HUES64 (cell line): ENCODE data around the gene ANKRD55.
"Not testable (repeated sequence)": the region's sequence is repeated elsewhere in the genome, so short reads cannot be mapped to it uniquely, and the experiment has no call there.

Experiments used
- H3K27ac ChIP-seq: 2 replicates; pipeline ENCODE4 v1.7.0; 2013; ENCODE audit warnings: low read depth, low read length, inconsistent platforms
- H3K27me3 ChIP-seq: 2 replicates; pipeline ENCODE4 v1.6.1; 2013; ENCODE audit warnings: mild to moderate bottlenecking, low read length; ENCODE audit not compliant: insufficient read depth
- H3K36me3 ChIP-seq: 2 replicates; pipeline ENCODE4 v1.6.1; 2013; ENCODE audit warnings: mild to moderate bottlenecking, low read length; ENCODE audit not compliant: insufficient read depth
- H3K4me1 ChIP-seq: 2 replicates; pipeline ENCODE4 v1.6.1; 2013; ENCODE audit warnings: mild to moderate bottlenecking, low read length, moderate library complexity; ENCODE audit not compliant: insufficient read depth
- H3K4me3 ChIP-seq: 2 replicates; pipeline ENCODE4 v1.5.1; 2013; ENCODE audit warnings: mild to moderate bottlenecking, low read length, moderate library complexity
- H3K9ac ChIP-seq: 2 replicates; pipeline ENCODE4 v1.6.1; 2013; ENCODE audit warnings: mild to moderate bottlenecking, low read depth, low read length
- H3K9me3 ChIP-seq: 2 replicates; pipeline ENCODE4 v1.6.1; 2013; ENCODE audit warnings: low read depth, low read length; ENCODE audit not compliant: insufficient read depth
- WGBS: fragments of 150-250, 120-280 bp; methylation state at CpG from one replicate; pipeline ENCODE4 v1.1.7; 2013; ENCODE audit warnings: missing lambda C conversion rate; 5-methylcytosine and 5-hydroxymethylcytosine counted together

The ANKRD55 gene

DNA sequence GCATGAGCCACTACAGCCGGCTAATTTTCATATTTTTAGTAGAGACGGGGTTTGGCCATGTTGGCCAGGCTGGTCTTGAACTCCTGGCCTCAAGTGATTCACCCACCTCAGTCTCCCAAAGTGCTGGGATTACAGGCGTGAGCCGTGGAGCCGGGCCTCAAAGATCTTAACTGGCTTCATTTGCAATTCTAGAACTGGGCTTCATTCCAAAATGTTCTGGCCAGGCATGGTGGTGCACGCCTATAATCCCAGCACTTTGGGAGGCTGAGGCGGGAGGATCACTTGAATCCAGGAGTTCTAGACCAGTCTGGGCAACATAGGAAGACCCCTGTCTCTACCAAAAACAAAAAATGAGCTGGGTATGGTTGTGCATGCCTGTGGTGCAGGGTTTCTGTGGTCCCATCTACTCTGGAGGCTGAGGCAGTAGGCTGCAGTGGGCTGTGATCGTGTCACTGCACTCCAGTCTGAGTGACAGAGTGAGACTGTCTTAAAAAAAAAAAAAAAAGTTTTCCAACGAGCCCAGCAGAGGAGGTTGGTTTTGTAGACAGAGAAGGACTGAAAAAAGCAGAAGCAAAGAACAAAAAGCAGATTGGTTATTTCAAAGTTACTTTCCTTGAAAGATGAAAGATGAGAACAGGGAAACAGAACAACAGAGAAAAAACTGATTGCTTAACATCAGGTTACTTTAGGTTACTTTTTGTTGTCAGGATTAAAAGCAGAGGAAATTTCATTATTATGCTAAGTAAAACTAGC, 78.2 kb downstream of the ANKRD55 start:
- peaks cover 9% of the 10 kb centered on the region for H3K4me1 ChIP-seq
- 90% methylated on average over 9 of the region's 9 CpGs for WGBS
- H3K36me3 ChIP-seq = no peaks in the 10 kb centered on the region
- no peak overlapping the region for H3K4me3 ChIP-seq
- H3K27ac ChIP-seq = no peak overlapping the region
- no peaks in the 10 kb centered on the region for H3K27me3 ChIP-seq
- H3K9me3 ChIP-seq = no peaks in the 10 kb centered on the region
- H3K9ac ChIP-seq = no peak overlapping the region

DNA sequence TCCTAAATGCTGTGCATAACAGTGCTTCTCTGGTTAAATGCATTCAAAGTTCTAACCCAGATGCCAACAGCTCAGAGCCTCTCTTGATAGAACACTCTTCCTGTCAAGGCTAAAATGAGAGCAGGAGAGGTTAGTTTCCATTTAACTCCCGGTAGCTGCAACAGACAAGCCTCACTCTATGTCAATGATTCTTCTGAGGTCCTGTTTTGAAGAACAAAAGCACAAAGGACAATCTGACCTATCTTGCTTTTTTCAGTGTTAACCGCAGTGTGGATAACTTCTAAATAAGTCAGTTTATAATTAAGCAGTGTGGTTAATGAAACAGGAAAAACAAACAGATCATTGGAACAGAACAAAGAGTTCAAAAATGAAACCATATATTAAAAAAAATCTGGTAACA, 80.7 kb downstream of the ANKRD55 start:
- H3K4me3 ChIP-seq = no peak overlapping the region
- WGBS = 75% methylated on average over 2 of the region's 2 CpGs
- peaks cover 7% of the 10 kb centered on the region for H3K4me1 ChIP-seq
- H3K27ac ChIP-seq = no peak overlapping the region
- H3K9me3 ChIP-seq = no peaks in the 10 kb centered on the region
- H3K9ac ChIP-seq = no peak overlapping the region
- no peaks in the 10 kb centered on the region for H3K27me3 ChIP-seq
- H3K36me3 ChIP-seq = no peaks in the 10 kb centered on the region

DNA sequence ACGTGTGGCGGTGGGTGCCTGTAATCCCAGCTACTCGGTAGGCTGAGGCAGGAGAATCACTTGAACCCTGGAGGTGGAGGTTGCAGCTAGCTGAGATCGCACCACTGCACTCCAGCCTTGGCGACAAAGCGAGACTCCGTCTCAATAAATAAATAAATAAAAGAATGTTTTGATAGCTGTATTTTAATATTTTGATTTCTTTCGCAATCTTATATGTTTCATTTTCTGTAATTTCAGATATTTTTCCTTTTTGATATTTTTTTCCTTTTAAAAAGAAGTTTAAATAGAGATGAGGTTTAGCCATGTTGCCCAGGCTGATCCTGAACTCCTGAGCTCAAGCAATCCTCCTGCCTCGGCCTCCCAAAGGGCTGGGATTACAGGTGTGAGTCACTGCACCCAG, 82.4 kb downstream of the ANKRD55 start:
- H3K9me3 ChIP-seq, H3K27me3 ChIP-seq, H3K36me3 ChIP-seq, H3K27ac ChIP-seq, H3K4me3 ChIP-seq, H3K4me1 ChIP-seq, H3K9ac ChIP-seq: not testable (repeated sequence)
- WGBS = 93% methylated on average over 5 of the region's 9 CpGs

DNA sequence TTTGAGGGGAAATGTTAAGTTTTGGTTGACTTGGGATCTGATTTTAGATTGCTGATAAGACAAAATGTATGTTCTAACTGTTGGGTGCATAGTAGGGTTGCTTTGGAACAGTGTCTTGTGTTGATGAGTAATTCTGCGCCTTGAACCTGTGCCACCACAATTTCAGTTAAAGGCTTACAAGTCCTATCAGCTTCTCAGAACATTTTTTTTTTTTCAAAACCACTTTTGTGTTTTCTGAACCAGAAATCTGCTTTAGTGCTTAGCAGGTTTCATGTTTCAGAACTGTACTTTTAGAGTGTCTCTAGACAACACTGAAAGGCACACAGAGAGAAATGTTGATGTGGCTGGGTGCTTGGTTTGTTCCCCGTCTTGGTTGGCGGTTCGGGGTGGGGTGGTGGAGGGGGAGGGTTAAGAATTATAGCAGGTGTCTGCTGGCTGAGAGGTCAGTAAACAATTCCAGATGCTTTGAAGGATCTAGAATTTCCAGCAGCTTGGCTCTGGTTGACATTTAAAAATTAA, 84.6 kb downstream of the ANKRD55 start:
- 95% methylated on average over 4 of the region's 4 CpGs for WGBS
- Histone ChIP-seq H3K9me3 (no peaks in the 10 kb centered on the region), H3K4me3 (no peak overlapping the region), H3K27ac (no peak overlapping the region), H3K36me3 (no peaks in the 10 kb centered on the region), H3K9ac (no peak overlapping the region), H3K4me1 (no peaks in the 10 kb centered on the region), H3K27me3 (no peaks in the 10 kb centered on the region)

DNA sequence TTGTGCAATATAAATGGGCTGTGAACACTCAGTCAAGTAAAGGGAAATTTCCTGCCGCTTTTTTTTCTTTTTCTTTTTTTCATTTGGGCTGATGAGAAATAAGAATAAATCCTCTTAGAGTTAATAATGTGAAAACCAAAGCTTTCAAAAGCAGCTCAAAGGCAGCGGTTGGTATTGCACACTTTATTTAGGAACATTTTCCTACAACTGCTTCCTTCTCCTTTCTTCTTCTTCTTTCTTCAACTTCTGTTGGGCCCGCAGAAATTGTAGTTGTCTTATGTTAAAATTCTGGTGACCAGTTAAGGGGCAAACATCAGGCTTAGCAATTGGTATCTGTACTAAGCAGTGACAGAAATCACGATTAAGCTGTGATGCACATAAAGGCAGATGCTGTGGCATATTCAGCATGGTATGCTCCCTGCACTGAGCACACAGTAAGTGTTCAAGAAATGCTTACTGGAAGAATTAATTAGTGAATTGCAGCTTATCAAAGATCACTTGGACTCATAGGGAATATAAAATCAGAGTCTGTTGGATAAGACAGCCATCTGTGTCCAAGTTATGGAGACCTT, 85.4 kb downstream of the ANKRD55 start:
- Histone ChIP-seq H3K9me3 (no peaks in the 10 kb centered on the region), H3K9ac (no peak overlapping the region), H3K4me3 (no peak overlapping the region), H3K4me1 (no peaks in the 10 kb centered on the region), H3K36me3 (no peaks in the 10 kb centered on the region), H3K27me3 (no peaks in the 10 kb centered on the region), H3K27ac (no peak overlapping the region)
- 93% methylated on average over 3 of the region's 4 CpGs for WGBS

DNA sequence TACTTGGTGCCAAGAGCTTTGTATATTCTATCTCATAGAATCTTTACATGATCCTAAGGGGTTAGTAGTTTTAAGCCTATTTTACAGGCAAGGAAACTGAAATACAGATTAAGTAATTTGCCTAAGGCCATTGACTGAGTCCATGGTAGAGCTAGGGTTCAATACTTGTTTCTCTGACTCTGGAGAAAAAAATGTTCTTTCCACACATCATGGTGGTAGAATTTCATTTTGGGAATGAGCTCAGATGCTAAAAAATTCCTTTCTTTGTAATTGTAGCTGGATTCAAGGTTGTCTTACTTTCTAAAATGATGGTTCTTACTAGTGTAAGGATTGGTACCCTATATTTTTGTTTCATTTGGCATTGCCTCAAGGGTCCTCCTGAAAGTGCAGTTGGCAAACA, 86.0 kb downstream of the ANKRD55 start:
- Histone ChIP-seq H3K9me3 (no peaks in the 10 kb centered on the region), H3K27ac (no peak overlapping the region), H3K4me1 (no peaks in the 10 kb centered on the region), H3K27me3 (no peaks in the 10 kb centered on the region), H3K36me3 (no peaks in the 10 kb centered on the region), H3K4me3 (no peak overlapping the region), H3K9ac (no peak overlapping the region)

DNA sequence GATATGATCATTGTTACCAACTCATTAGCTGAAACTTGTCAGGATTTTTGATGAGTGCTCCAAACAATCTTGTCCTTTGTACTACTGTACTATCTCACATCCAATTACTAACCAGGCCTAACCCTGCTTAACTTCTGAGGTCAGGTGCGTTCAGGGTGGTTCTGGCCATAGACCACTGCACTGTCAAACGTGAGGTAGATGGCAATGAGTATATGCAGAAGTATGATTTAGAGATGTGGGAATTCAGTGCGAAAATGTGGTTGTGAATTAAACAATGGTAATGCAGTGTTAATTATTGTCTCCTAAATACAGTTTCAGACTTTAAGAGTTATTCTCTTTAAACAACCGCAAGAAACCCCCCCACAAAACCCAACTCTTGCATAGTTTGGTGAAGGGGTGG, 86.5 kb downstream of the ANKRD55 start:
- H3K36me3 ChIP-seq = no peaks in the 10 kb centered on the region
- H3K27ac ChIP-seq = no peak overlapping the region
- H3K4me1 ChIP-seq = no peaks in the 10 kb centered on the region
- no peak overlapping the region for H3K9ac ChIP-seq
- H3K9me3 ChIP-seq = no peaks in the 10 kb centered on the region
- no peak overlapping the region for H3K4me3 ChIP-seq
- H3K27me3 ChIP-seq = no peaks in the 10 kb centered on the region
- 93% methylated on average over 3 of the region's 4 CpGs for WGBS

DNA sequence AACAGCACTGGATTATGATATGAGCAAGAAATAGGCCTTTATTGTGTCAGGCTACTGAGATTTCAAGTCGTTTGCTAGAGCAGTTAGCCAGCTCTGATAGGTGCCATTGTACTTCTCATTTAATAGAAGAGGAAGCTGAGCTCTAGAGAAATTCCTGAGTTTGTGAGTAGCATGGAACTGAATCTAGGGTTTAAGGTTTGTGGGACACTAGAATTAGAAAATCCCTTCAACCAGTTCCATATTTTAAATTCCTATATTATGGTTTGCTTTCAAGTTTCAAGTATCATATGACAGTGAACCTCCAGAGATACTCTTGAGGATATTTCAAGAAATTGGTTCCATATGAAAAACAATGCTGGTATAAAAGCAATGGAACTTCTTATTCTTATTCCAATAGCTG, 87.6 kb downstream of the ANKRD55 start:
- Histone ChIP-seq H3K9me3 (no peaks in the 10 kb centered on the region), H3K27me3 (no peaks in the 10 kb centered on the region), H3K9ac (no peak overlapping the region), H3K4me3 (no peak overlapping the region), H3K27ac (no peak overlapping the region), H3K36me3 (no peaks in the 10 kb centered on the region), H3K4me1 (no peaks in the 10 kb centered on the region)
- WGBS = 86% methylated on average over 1 of the region's 1 CpG

DNA sequence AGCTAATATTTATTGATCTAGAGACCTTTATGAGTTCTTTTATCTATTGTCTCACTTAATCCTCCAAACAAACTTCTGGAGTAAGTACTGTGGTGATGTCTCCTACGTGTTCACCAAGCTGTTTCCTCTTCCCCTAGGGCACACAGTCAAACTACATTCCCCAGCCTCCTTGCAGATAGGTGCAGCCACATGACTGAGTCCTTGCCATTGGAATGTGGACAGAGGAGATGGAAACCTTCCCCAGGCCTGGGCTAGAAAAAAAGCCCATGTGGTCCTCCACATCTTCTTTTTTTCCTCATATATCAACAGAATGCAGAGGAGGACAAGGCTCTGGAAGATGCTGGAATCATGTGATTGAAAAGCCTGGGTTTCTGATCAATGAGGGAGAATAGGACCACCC, 88.0 kb downstream of the ANKRD55 start:
- Histone ChIP-seq H3K9ac (no peak overlapping the region), H3K4me3 (no peak overlapping the region), H3K9me3 (no peaks in the 10 kb centered on the region), H3K4me1 (no peaks in the 10 kb centered on the region), H3K27ac (no peak overlapping the region), H3K27me3 (no peaks in the 10 kb centered on the region), H3K36me3 (no peaks in the 10 kb centered on the region)
- WGBS = 80% methylated on average over 1 of the region's 1 CpG

DNA sequence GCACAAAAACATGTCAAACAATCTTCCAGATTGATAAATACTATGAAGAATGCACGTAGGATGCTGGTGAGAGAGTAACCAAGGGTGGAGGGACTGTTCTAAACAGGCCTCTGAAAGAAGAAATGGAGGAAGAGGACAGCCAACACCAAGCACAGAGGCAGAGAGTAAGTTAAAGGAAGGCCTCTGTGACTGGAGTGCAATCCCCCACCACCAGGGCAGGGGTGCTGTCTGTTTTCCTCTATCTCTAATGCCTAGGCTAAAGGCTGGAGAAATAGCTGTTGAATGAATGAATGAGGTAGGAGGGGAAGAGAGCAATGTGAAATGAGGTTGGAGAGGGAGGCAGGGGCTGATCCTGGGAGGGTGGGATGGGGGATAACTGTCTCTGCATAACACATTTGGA, 88.9 kb downstream of the ANKRD55 start:
- Histone ChIP-seq H3K27ac (no peak overlapping the region), H3K9me3 (no peaks in the 10 kb centered on the region), H3K4me1 (no peaks in the 10 kb centered on the region), H3K36me3 (no peaks in the 10 kb centered on the region), H3K9ac (no peak overlapping the region), H3K4me3 (no peak overlapping the region), H3K27me3 (no peaks in the 10 kb centered on the region)
- 81% methylated on average over 1 of the region's 1 CpG for WGBS

DNA sequence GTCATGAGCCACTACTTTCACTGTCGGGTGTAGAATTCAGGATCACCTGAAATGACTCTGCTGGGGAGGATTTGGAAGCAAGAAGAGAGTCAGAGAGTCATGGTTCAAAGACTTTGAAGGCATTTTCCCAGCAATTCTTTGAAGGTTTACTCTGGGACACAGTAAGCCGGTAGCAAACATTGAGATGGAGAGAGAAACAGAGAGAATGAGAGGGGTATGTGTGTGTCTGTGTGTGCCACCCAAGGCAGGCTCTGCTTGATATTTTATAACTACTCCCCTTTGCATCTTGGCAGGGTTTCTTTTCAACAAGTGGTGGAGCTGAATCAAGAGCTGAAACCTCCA, 89.8 kb downstream of the ANKRD55 start:
- no peaks in the 10 kb centered on the region for H3K9me3 ChIP-seq
- H3K36me3 ChIP-seq = no peaks in the 10 kb centered on the region
- no peak overlapping the region for H3K9ac ChIP-seq
- WGBS = 88% methylated on average over 2 of the region's 2 CpGs
- no peaks in the 10 kb centered on the region for H3K4me1 ChIP-seq
- H3K27ac ChIP-seq = no peak overlapping the region
- H3K4me3 ChIP-seq = no peak overlapping the region
- no peaks in the 10 kb centered on the region for H3K27me3 ChIP-seq
